Right ventricle myocardium inferior (tissue), 1 donor: ENCODE results near the gene CLSTN1. TPM values are rescaled to one million over a fixed set of nuclear protein-coding genes. Genes with fewer than 3 reads are reported as not detected.
"Not testable (repeated sequence)": the region's sequence is repeated elsewhere in the genome, so short reads cannot be mapped to it uniquely, and the experiment has no call there.

Experiments used
- ATAC-seq: fragments of 200-7000 bp; cut with Tn5 transposase; one replicate; pipeline ENCODE4 v1.9.1; 2020; ENCODE audit warnings: mild to moderate bottlenecking, moderate library complexity
- DNase-seq: peaks from one replicate; pipeline ENCODE4 v3.0.0; 2021; ENCODE audit errors: missing footprints
- intact Hi-C: fragments of 100-400 bp; cut with DNase I; formaldehyde crosslinking; loops from one replicate; pipeline ENCODE4 v1.11.0; 2022
- total RNA-seq: library from RNA; stranded (reverse); fragmentation: NEBNext Ultra II Directional; extraction: Animal tissue kit (Norgen Biotek cat#: 25700); gene quantifications from one replicate; pipeline ENCODE4 v1.2.1, GENCODE V29; 2021
- donor health status: DM: no; HTN: yes; CAD: no; lungs with severe emphysema.

CLSTN1 gene
- total RNA-seq, 1 donor from 2014 or later: 52.3 TPM

DNA sequence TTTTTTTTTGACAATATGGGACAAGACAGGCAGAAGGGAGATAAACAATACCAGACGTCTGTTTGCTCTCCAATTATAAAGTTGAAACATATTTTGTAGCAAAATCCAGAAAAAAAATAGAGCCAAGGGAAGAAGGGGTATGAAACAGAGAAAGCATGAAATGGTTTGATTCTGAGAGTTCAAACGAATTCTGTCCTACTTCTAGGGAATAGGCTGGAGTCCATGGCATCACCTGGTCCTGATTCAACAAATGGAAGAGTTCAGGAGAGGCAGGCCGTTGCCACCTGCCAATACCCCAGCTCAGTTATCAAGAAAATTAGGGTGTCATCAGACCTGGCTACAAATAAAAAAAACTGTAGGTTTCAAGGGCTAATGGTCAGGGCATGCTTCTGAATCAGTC, 71.8 kb downstream of the CLSTN1 start:
- no peak for DNase-seq
- intact Hi-C loops: no loop called here
- ATAC-seq: no peak

DNA sequence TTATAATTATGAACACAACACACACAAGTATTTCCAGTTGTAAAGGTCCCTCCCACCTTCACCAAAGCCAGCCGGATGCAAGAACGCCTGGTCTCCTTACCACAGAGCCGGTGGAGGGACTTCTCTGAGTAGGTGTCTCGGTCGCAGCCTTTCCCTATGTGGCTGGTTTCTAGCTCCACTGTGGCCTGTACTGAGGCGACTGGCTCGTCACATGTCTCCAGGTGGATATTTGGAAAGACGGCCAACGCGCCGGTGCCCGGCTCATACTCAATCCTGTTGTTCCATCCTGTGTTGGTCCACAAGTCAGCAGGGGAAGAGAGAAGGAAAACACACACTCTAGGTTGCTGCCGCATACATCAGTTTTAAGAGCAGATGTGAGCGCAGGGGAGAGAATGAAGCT, 74.4 kb downstream of the CLSTN1 start:
- DNase-seq (no peak), ATAC-seq (no peak)
- intact Hi-C loops: no loop called here

DNA sequence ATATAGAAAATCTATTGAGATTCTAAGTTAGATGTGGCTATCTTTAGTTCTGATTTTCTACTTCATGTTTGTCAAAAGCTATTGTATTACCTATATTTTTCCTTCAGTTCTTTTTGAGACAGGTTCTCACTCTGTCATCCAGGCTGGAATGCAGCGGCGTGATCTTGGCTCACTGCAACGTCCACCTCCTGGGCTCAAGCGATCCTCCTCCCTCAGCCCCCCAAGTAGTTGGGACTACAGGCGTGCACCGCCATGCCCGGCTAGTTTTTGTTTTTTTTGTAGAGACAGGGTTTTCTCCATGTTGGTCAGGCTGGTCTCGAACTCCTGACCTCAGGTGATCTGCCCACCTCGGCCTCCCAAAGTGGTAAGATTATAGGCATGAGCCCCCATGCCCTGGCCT, 75.4 kb downstream of the CLSTN1 start:
- DNase-seq, intact Hi-C loops, ATAC-seq: not testable (repeated sequence)

DNA sequence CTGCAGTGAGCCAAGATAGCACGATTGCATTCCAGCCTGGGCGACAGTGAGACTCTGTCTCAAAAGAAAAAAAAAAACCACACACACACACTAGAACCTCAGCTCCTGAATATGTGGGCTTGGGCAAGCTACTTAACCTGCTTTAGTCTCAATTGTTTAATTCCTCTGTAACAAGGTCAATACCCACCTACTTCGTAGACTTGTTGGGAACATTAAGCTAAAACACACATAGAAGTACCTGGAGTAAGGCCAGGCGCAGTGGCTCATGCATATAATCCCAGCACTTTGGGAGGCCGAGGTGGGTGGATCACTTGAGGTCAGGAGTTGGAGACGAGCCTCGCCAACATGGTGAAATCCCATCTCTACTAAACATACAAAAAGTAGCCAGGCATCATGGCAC, 77.1 kb downstream of the CLSTN1 start:
- intact Hi-C loops: no loop called here
- DNase-seq (no peak), ATAC-seq (no peak)

DNA sequence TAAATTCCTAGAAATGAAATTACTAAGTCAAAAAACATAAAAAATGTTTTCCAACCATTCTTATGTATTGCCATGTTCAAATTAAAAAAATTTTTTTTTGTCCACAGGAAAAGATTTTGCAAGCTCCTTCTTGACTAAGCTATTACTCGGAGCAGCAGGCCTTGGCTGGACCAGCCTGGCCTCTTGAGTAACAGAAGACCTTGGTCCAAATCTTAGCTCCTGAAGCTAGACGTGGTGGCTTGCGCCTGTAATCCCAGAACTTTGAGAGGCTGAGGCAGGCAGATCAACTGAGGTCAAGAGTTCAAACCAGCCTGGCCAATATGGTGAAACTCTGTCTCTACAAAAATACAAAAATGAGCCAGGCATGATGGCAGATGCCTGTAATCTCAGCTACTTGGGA, 77.6 kb downstream of the CLSTN1 start:
- intact Hi-C loops: no loop called here
- no peak for ATAC-seq
- DNase-seq: no peak

DNA sequence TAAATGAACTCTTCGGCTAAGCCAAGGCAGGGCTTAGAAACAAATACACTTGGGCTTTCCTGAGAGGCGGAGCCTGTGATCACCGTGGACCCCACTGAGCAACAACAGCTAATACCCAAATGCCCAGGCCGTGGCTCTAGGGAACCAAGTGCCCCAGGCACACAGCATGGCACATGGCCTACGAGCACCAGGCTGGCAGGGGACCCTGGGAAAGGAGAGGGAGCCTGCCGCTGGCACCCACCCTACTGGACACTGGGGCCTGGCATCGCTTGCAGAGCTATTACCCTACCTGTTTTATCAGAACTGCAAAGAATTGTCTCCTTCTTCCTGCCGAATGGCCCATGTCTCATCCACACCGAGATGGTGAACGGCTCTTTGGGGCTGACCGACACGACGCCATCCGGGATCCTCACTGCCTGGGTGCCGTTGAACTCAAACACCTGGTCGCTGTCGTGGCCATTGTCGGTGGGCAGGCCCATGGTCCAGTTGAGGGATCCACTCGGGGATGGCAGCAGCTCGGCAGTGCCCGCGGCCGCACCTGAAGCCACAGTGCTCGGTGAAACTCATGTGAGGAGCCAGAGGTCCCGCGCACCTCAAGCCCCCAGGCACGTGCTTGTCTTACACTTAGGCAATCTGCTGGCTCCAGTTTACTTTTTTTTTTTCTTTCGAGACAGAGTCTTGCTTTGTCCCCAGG, 79.5 kb downstream of the CLSTN1 start:
- intact Hi-C loops: no loop called here
- no peak for DNase-seq
- no peak for ATAC-seq

DNA sequence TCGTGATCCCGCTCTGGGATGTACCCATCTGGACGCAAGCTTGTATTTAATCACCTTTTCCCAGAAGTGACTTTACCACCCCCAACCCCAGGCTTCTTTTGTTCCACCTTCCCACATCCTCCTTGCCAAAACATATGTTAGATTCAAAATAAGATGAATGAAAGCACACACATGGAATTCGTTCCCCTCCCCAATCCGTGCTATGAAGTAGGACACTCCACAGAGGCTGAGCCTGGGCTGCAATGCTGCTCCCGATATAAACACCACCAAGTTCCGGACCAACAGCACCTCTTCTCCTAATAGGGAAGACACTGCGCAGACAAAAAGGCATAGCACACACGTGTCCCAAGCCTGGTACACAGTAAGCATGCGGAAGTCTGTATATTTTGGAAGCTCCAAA, 86.1 kb downstream of the CLSTN1 start:
- DNase-seq (no peak), ATAC-seq (no peak)

DNA sequence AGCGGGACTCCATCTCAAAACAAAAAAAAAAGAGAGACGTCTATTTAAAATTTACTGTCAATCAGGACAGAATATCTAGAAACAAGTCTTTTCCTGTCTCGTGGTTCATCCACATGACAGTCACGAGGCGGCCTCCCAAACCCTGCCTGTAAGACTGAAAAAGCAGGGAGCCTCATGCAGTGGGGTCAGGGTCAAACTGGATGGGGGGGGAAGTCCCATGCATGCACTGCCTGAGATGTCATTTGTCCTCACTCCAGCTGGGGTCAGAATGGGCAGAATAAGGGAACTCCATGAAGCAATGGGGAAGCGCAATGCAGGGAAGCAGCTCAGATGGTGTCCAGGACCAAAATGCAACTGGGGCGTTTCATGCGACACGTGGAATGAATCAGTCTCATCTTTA, 86.7 kb downstream of the CLSTN1 start:
- intact Hi-C loops: no loop called here
- no peak for ATAC-seq
- DNase-seq: no peak

More for the DNA sequence above, 86.1 kb downstream of the CLSTN1 start:
- intact Hi-C loops: no loop called here

DNA sequence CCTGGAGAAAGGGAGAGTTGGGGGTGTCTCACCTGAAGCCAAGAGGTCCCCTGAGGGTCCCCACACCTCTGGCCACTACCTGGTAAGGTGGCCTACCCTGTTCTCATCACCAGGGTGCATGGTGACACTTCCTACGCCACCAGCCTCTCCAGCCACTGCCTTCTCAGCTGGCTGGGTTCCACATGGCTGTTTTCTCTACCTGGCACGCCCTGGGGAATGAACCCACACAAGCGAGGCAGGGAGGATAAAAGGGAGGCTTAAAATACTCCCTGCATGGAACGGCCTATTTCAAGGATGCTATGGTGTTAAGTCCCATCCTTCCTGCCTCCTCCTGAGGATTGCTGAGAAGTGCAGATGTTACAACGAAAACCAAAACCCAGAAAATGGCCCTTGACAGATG, 87.5 kb downstream of the CLSTN1 start:
- DNase-seq: no peak

DNA sequence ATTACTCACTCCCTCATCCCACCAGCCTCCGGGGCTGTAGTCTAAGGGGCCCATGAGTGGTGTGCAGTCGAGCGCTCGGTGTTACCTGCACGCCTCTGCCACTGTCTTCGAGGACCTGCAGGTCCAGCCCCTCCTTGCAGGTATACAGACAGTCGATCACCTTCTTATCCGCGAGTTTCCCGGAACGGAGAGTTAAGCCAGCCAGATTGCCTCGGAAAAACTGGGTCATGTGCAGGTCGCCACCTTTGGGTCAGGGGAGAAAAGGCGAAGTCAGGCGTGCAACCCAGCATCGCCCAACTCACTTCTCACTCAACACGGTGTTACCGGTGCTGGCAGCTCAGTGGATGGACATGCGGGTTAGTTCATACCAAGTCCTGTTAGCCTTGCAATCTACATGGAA, 88.0 kb downstream of the CLSTN1 start:
- intact Hi-C loops: no loop called here
- DNase-seq (no peak), ATAC-seq (no peak)

More for the DNA sequence above, 87.5 kb downstream of the CLSTN1 start:
- intact Hi-C loops: no loop called here
- no peak for ATAC-seq

DNA sequence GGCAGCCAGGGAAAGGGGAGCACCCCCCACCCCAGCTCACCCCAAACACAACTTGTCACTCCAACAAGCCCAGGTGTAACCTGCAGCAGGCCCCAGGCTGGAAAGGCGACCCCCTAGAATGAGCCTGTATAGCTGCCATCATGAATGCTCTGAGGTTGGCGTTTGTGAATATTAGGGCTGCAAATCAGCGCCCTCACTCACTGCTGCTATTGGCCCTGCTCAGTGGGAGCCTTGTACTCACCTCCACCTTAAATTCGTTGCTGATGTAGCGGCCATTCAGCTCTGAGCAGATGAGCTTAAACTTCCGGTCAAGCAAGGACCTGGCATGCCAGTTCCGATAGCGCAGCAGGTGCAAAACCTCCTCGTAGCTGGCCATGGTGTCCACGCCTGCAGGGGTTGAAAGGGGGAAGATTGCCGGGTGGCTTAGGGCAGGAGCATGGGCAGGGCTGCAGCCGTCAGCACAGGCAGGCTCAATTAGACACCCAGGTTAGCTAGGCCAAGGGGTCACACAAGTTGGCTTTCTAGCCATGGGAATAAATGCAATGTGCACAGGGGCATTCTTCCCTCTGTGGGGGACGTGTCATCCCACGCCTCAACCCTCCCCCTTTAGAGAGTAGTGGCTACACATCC, 90.5 kb downstream of the CLSTN1 start:
- DNase-seq: peak; percentile 20
- ATAC-seq: no peak
- intact Hi-C loops: no loop called here

DNA sequence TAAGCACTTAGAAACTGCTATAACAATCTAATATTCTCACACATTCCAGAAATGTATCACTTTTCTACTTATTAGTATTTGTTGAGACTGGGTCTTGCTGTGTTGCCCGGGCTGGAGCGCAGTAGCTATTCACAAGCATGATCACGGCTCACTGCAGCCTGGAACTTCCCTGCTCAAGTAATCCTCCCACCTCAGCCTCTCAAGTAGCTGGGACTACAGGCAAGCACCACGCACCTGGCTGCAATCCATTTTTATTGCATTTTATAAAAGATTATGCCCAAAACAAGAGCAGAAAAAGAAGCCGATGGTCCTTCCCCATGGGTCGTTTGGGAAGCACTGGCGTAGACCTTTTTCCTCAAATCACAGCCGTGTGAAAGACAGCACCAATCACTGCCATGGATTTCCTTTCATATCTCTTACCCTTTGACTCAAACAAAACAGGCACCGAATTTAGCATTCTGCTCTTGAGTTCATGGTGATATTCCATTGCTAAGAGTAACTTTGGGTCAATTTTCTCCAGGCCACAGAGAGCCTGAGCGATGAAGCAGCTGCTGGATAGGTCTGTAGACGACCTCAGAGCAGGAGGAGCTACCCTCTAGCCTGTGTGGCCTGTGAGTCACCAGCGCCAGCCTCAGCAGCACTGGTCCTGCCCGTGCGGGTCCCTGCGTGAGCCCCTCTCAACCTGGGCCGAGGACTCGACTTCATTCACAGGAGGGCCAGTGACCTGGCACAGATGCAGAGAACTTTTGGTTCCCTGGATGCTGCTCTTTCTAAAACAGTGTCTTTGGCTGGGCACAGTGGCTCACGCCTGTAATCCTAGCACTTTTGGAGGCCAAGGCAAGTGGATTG, 91.4 kb downstream of the CLSTN1 start:
- intact Hi-C loops: no loop called here
- ATAC-seq (no peak), DNase-seq (peak; percentile 11)

DNA sequence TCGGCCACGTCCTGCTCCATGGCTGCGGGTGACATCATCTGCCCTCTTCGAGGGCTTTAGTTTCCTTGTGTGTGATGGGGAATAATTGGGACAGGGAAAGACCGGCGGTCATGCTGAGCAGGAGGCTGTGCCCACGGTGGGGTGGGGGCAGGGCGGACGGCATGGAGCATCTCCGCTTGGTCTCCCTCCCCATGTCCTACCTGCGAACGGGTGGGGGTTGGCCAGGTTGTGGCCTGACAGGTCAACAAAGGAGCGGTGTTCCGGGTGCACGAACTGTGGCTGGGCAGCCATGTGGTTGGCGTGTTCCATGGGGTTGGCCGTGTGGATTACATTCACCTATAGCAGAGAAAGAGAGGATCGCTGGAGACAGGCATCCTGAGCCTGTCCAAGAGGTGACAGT, 92.2 kb downstream of the CLSTN1 start:
- intact Hi-C loops: no loop called here
- no peak for ATAC-seq
- DNase-seq: no peak

DNA sequence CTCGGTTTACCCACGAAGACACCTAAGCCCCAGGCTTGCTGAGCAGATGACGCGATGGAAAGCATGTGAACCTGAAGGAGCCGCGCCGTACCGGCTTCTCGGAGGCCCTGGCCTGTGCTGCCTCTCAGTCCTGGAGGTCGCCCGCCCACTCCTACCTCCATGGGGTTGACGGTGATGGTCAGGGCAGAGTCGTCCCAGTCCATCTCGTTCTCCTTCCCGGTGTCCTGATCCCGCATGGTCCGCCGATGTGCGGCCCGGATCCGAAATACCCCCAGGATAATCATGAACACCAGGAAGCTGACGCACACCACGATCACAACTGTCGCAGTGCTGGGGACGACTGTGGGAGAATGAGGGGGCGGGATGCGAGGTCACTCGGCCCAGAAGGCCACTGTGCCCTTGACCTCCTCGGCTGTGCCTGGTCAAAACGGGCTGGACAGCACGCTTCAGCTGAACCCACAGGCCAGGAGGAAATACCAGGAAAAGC, 92.7 kb downstream of the CLSTN1 start:
- intact Hi-C loops: no loop called here
- ATAC-seq: no peak

DNA sequence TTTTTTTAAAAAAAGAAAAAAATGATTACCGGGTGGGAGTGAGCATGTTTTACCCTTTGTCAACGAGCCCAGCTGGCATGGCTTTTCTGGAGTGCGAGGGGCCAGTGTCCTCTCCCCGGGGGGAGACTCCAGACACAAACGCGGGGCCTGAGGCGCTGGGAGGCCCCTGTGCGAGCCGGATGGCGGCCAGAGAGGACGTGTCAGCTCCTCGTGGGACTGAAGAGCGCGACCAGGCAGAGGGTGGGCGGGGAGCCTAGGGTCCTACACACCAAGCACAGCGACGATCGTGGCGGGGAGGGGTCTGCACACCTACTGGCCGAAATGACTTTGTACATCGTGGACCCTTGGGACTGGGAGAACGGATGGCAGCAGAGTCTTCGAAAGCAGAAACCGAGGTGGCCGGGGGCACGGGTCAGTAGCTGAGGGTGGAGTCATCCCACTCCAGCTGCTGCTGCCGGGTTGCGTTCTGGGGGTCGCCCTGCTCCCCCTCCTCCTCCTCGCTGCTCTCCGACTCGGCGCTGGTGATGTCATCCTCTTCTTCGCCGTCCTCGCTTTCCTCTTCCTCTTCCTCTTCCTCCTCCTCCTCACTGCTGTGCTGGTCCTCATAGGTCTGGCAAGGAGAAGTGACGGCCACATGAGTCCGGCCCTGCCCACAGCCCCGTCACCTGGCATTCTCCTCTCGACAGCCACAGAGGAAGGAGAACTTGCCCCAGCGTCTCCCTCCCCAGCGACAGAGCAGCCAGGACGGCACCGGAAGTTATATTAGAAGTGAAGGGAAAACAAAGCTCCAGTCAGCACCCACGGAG, 93.5 kb downstream of the CLSTN1 start:
- ATAC-seq: peak; percentile 67
- intact Hi-C loops: no loop called here
- DNase-seq: peak; percentile 88

More for the DNA sequence above, 92.7 kb downstream of the CLSTN1 start:
- DNase-seq: no peak

DNA sequence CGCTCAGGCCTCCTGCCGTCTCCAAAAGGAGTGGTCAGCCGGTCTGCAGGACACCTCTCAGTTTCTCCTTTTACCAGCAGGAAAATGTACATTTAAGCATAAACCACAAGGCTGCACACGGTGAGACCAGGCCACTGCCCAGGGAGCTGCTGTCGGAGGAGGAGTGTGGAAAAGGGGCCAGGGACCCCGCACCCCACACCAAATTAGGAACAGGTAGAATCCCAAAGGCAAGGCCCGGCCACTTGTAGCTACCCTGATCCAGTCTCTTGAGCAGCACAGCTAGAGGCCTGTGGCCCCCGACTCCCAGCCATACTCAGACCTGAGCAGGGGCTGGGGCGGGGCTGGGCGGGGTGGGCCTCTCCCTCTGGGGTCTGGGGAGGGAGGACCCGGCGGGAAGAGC, 94.2 kb downstream of the CLSTN1 start:
- ATAC-seq (no peak), DNase-seq (no peak)
- intact Hi-C loops: no loop called here

DNA sequence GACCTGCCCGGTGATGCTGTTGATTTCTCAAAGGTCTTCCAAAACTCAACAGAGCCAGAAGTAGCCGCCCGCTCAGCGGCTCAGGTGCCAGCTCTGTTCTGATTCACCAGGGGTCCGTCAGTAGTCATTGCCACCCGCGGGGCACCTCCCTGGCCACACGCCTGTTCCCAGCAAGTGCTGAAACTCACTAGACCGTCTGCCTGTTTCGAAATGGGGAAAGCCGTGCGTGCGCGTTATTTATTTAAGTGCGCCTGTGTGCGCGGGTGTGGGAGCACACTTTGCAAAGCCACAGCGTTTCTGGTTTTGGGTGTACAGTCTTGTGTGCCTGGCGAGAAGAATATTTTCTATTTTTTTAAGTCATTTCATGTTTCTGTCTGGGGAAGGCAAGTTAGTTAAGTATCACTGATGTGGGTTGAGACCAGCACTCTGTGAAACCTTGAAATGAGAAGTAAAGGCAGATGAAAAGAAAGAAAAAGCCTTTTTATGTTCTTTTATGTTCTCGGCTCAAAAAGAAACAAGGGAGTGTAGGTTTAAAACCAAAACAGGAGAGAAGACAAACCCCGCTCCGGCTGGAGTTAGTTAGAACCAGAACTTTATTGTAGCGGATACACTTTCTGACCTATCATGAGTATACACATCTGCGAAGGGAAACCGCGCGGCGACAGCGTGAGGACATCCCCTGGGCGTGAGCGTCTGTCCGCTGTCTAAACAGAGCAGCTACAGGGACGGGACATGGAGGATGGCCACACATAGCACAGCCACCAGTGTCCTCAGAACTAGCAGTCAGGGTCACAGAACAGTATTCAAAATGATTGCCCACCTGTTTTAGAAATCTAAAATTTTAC, 95.1 kb downstream of the CLSTN1 start:
- no peak for DNase-seq
- ATAC-seq: no peak
- intact Hi-C loops: no loop called here
